C4-2B (cell line): ENCODE data around the gene GPR137B.

Experiments used
- H3K27ac ChIP-seq: fragments of 450-650 bp; 2 replicates; pipeline ENCODE4 v1.5.1; 2017
- CTCF ChIP-seq: fragments of 450-650 bp; conservative IDR thresholded peaks from 2 replicates; pipeline ENCODE4 v1.5.1; 2017; ENCODE audit warnings: mild to moderate bottlenecking
- ZFX ChIP-seq: fragments of 450-650 bp; IDR thresholded peaks from 2 replicates; pipeline ENCODE4 v1.6.1; 2017

The GPR137B gene

GRCh38 chr1:236222632-236223031 lies 80.3 kb downstream of the GPR137B start:
- TF ChIP-seq ZFX (no peak), CTCF (no peak)
- H3K27ac ChIP-seq, result no peak overlapping the region

- no peak for TF ChIP-seq CTCF
- no peak for TF ChIP-seq ZFX
- no peak overlapping the region for H3K27ac ChIP-seq
Measured at GRCh38 chr1:236228411-236228810, 86.1 kb downstream of the GPR137B start.

- TF ChIP-seq ZFX (no peak), CTCF (no peak)
- H3K27ac ChIP-seq, result no peak overlapping the region
Measured at GRCh38 chr1:236235116-236235515, 92.8 kb downstream of the GPR137B start.

GRCh38 chr1:236239092-236239585 lies 96.8 kb downstream of the GPR137B start:
- TF ChIP-seq CTCF (no peak), ZFX (no peak)
- H3K27ac ChIP-seq, result no peak overlapping the region

GRCh38 chr1:236240675-236241074 lies 98.3 kb downstream of the GPR137B start:
- TF ChIP-seq CTCF (no peak), ZFX (no peak)
- H3K27ac ChIP-seq, result no peak overlapping the region

GRCh38 chr1:236242568-236242967 lies 100.2 kb downstream of the GPR137B start:
- TF ChIP-seq ZFX (no peak), CTCF (no peak)
- no peak overlapping the region for H3K27ac ChIP-seq

GRCh38 chr1:236247286-236247685 lies 104.9 kb downstream of the GPR137B start:
- no peak for TF ChIP-seq CTCF
- H3K27ac ChIP-seq, result no peak overlapping the region
